ENCODE measurements around the gene EDARADD. TPM values are rescaled to one million over a fixed set of nuclear protein-coding genes. Genes with fewer than 3 reads are reported as not detected.

The EDARADD gene
- total and polyA plus RNA-seq, 2 of the 8 experiments (the other 6 are each of a cell fraction or from before 2014, with no cell fraction given): 3.4 to 6.1 TPM

- TF ChIP-seq KDM1A (IDR thresholded peaks at IDR 0.05; ENCODE audit: borderline replicate concordance, low read length) (no peak), JUND (IDR thresholded peaks at IDR 0.05; ENCODE audit: low read length) (no peak), CHD7 (IDR thresholded peaks at IDR 0.05; ENCODE audit: insufficient replicate concordance, low read length) (no peak)
Measured at GRCh38 chr1:236511735-236512418, 117.8 kb downstream of the EDARADD start (continued).
